K562 (cell line): ENCODE data around the gene MMRN1. TPM values are rescaled to one million over a fixed set of nuclear protein-coding genes. Genes with fewer than 3 reads are reported as not detected.

Experiments
- CEBPZ ChIP-seq: fragments of 150-350 bp; IDR thresholded peaks from 2 replicates; pipeline ENCODE4 v1.6.1; 2014; ENCODE audit warnings: low read depth, mild to moderate bottlenecking, low read length, borderline replicate concordance
- FOSL1 ChIP-seq: fragments of 200-800 bp; sonication (Bioruptor generic); conservative IDR thresholded peaks from 2 replicates; pipeline ENCODE4 v1.6.1; 2016; ENCODE audit warnings: missing genetic modification characterization, missing compliant biosample characterization
- HNRNPL ChIP-seq: fragments of 200-400 bp; formaldehyde crosslinking; IDR thresholded peaks from 2 replicates; pipeline ENCODE4 v1.6.1; 2017; ENCODE audit warnings: low read depth, mild to moderate bottlenecking, low read length
- SREBF1 ChIP-seq: fragments of 150-350 bp; IDR thresholded peaks from 2 replicates; pipeline ENCODE4 v1.6.1; 2014; ENCODE audit warnings: antibody characterized with exemption, low read depth, low read length, borderline replicate concordance
- TRIM25 ChIP-seq: fragments of 450-650 bp; IDR thresholded peaks from 2 replicates; pipeline ENCODE4 v1.7.0; 2016; ENCODE audit warnings: borderline replicate concordance
- ZNF561 ChIP-seq: fragments of 450-650 bp; formaldehyde crosslinking; conservative IDR thresholded peaks from 2 replicates; pipeline ENCODE4 v1.4.0; 2020; ENCODE audit warnings: mild to moderate bottlenecking, moderate library complexity
- polyA plus RNA-seq, 8 experiments: library from polyadenylated mRNA; depleted of rRNA in 4 of 8; stranded (reverse) in 5 of 8; unstranded in 3 of 8; fragments of >200 nt; fragmentation: Nextera tagmentation in 2 of 8; fragmentation: Illumina TruSeq in 1 of 8; extraction: Ambion mirVana in 2 of 8; extraction: Trizol in 1 of 8; gene quantifications; 2 replicates each; pipeline versions ENCODE4 v1.2.1 to v1.2.3, GENCODE V29; 2011 to 2014; ENCODE audit warnings: inconsistent platforms in 1 of 8, missing spikeins in 1 of 8
- total RNA-seq, 7 experiments: library from RNA; depleted of rRNA in 6 of 7; stranded (reverse); fragments of >200 nt in 6 of 7; fragmentation: Illumina TruSeq in 2 of 7; extraction: Trizol in 2 of 7; gene quantifications; 2 replicates each; pipeline versions ENCODE4 v1.2.1 to v1.2.3, GENCODE V29; 2011 to 2021; ENCODE audit warnings: low replicate concordance in 1 of 7

MMRN1 gene
- total and polyA plus RNA-seq, 9 of the 15 experiments (the other 6 are each of a cell fraction or from before 2014, with no cell fraction given), result 0.01 to 0.06 (median 0.02) TPM; not detected in 6

- TF ChIP-seq CEBPZ, result no peak
- TF ChIP-seq HNRNPL, result no peak
- TF ChIP-seq SREBF1, result no peak
- TF ChIP-seq FOSL1 (tag), result no peak
- no peak for TF ChIP-seq TRIM25
- TF ChIP-seq ZNF561 (CRISPR knock-in tag), result no peak
Observed at GRCh38 chr4:89913623-89914022, 19.0 kb downstream of the MMRN1 start (continued).
